Fibroblast of skin of right quadriceps (primary cell): Measurements from ENCODE around the gene CHRD.

Experiments used
- DNase-seq: peaks from one replicate; pipeline ENCODE4 v3.0.0-alpha.2; 2013

Gene CHRD

DNA sequence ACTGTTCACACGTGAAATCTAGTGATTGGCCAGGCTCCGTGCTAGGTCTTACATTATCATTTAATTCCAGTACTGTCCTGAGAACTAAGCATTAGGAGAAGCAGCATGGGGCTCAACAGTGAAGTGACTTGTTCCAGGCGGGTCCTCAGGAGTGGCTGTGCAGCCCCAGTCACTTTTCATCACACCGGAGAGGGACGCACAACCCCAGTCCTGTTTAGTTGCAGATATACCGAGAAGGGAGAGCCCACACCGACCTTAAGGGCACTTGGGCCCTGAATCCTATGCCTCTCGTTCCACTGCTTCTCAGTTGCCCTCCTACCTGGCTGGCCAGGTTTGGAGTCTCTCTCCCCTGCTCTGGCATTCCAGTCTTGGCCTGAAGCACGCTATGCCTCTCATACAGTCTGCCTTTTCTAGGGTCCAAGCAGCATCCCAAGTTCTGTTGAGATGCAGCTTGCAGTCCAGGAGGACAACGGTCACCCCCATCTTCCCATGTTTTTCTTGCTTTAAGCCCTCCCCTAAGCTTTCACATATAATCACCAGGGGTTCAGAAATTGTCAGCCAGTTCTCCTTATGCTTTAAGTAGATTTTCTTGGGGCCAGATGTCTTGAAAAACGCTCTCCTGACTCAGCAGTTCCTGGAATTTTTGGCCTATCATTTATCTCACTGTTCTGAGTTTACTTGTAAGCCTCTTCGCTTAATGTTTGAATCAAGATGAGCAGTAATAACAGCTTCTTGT, 32.4 kb upstream of the CHRD start:
- DNase-seq = no peak

DNA sequence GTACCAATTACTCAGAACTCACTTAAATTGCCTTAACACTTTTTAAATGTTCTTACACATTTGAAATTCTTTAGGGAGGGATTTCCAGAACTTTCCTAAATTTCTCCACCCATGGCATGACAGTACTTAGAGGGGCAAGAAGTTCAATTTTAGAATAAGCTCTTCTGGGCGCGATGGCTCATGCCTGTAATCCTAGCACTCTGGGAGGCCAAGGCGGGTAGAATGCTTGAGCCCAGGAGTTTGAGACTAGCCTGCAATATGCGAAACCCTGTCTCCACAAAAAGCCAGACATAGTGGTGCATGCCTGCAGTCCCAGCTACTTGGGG, 31.8 kb upstream of the CHRD start:
- no peak for DNase-seq

DNA sequence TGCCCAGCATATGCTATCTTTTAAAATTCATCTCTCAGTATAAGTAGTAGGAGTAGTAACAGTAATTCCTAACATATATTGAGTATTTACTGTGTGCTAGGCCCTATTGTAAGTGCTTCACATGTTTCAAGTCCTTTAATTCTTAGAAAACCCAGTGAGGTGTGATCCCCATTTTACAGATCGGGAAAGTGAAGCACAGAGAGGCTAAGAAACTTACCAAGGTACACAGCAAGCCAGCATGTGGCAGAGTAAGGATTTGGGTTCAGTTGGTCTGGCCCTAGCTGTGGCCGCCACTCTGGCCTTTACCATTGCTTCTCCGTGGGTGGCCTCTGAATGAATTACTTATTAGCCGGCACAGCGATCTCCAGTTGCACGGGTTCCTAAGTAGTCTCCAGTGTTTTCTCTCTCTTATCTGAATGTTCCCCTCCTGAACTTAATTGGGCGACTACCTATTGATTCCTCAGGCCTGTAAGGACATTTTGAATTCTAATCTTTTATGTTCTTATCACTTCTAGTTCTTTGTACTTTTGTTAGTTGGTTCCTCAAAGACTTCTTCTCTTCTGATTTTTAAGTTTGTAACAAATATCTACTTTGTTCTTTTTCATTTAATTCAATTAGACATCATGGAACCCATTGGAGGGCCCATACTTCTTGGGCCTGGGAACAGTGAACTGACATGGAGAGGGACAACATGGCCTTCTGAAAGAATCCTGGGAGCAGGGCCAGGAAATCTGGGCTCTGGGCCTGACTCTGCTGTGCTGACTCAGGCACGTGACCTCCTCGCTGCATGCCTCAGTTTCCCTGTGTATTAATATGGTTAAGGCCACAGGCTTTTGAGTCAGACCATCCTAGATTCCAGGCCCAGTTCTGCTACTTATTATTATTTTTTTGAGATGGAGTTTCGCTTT, 30.0 kb upstream of the CHRD start:
- no peak for DNase-seq

DNA sequence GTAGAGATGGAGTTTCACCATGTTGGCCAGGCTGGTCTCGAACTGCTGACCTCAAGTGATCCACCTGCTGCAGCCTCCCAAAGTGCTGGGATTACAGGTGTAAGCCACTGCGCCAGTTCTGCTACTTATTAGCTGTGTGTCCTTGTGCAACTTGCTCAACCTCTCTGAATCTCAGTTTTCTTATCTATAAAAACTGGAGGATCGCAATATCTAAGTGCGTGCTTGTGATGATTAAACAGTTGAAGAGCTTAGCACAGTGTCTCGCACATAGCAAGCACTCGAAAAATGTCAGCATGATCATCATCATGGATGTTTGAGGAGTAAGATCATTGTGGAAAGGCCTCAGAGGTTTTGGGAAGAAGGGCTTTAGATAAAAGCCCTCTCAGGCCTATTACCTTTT, 29.2 kb upstream of the CHRD start:
- DNase-seq = no peak

DNA sequence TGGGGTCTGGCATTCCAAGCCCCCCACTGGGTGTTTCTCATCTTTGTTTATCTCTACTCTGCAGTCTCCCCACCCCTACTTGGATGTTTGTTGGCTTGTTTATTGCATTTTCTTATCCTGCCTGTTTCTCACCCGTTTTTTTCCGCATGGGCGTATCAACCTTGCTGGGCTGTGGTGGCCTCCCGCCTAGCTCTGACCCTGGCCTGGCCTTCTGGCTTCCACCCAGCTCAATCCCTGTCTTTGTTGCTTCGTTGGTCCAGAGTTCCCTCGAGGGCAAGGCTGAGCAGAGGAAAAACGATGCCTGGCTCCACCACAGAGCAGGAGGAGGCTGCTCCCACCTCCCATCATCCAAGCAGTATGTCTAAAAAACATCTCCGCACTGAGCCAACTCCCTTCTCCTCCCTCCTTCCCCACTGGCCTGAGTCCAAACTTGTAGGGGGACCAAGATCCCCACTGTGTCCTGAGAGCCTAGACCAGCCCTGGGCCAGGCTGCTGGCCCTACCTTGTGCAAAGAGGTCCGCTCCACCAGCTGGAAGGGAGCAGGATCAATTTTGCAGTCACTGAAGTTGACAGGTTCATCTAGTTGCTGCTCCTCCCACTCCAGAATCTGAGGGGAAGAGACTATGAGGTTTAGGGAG, 28.2 kb upstream of the CHRD start:
- DNase-seq = no peak

DNA sequence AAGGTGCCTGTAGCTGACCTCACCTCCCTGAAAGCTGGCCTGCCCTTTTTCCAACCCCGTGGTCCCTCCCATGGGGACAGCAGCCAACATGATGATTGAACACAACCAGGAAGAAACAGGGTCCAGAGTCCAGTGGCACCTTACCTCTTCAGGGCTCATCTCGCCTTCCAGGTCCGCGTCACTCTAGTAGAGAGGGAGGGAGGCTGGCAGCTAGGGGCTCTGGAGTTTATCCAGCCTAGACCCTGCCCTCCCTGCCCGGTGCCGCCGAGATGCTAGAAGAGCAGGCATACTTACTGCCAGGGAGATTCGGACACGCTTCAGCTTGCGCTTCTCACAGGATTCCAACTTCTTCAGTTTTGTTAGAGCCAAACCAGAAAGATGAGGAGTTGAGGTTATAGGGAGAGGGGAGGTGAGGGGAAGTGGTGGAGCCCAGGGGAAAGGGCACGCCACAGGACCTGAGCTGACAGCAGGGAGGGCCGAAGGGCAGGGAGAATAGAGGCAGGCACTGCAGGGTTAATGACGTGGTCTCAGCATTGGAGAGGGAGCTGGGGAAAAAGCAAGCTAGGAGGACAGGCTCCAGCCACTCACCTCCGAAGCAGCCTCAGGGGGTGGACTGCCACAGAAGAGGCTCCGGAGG, 27.6 kb upstream of the CHRD start:
- DNase-seq = no peak

DNA sequence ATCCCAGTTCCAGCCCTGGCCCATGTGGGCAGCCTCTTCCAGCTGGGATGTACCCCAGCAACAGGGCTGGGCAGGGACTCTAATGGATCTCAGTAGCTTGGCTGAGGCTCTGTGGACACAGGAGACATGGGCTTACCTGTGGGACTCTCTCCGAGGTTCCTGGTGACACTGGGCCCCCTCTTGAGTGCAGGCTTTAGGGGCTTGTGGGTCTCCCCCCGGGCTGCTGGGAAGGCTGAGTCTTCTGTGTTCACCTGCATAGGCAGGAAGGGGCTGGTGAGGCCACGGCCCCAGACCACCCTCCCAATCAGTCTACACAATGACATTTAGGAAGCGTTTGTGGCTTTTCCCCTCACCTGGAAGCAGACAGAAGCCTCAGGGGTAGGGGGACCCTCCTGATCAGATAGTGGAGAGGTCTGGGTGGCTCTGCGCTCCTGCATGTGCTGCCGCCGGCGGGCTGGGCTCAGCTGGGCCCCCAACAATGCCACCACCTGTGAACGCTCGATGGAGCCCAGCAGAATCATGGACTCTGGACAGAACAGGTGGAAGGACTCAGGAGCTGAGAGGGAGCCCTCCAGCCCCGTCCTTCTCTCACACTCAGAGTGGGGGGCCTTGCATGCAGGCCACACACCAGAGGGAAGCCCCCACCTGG, 26.8 kb upstream of the CHRD start:
- no peak for DNase-seq

DNA sequence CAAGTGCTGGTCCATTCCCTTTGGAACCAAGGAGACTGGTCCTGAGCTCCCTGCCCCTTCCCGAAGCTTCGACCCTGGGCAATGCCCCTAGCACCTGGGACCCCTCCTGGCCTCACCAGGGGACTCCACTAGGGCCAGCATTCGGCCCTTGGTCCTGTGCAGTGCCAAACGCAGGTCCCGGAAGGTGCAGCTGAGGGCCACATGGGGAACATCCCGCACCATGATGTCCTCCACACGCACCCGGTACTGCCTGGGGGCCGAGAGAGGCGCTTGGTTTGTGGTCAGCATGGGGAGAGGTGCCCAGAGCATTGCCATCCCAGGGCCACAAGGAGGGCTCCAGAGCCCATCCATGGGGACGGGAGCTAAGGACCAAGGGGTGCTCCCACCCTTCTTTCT, 26.3 kb upstream of the CHRD start:
- no peak for DNase-seq

DNA sequence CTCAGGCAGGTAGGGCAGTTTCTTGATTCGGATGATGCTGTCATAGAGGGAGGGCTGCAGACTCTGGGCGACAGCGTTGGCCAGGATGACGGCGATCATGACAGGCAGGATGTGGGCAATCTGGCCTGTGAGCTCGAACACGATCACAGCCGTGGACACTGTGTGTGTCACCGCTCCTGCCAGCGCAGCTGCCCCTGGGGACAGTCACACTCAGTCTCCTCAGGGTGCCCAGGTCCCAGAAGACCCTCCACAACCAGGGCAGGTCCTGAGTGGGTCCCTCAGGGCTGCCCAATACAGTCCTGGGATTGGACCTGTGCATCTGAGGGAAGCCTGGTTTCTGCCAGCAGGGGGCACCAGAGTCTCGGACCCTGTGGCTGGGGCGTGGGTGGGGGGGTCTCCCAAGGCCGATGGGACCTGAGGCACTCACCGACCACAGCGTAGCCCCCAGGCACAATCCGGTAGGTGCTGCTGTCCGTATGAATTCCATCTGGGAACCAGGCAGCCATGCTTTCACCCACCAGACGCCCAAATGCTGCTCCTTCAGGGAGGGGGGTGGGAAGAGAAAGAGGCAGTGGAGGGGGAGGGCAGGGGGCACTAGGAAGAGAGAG, 25.6 kb upstream of the CHRD start:
- DNase-seq = no peak

DNA sequence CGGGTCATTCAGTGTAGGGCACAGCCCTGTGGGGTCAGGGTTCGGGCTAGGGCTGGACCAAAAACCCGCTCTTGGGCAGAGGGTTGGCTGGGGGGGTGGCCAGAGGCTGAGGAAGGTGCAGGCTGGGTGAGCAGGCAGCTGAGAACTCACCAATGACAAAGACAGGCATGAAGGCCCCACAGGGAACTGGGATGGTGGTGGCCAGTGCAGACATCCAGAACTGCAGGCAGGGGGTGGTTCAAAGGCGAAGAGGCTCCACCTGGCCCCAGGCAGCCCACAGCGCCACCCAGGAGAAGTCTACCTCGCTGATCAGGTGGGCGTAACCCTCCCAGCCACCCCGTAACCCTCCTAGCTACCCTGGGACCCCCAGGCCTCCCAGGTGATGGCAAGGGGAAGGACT, 25.1 kb upstream of the CHRD start:
- no peak for DNase-seq

DNA sequence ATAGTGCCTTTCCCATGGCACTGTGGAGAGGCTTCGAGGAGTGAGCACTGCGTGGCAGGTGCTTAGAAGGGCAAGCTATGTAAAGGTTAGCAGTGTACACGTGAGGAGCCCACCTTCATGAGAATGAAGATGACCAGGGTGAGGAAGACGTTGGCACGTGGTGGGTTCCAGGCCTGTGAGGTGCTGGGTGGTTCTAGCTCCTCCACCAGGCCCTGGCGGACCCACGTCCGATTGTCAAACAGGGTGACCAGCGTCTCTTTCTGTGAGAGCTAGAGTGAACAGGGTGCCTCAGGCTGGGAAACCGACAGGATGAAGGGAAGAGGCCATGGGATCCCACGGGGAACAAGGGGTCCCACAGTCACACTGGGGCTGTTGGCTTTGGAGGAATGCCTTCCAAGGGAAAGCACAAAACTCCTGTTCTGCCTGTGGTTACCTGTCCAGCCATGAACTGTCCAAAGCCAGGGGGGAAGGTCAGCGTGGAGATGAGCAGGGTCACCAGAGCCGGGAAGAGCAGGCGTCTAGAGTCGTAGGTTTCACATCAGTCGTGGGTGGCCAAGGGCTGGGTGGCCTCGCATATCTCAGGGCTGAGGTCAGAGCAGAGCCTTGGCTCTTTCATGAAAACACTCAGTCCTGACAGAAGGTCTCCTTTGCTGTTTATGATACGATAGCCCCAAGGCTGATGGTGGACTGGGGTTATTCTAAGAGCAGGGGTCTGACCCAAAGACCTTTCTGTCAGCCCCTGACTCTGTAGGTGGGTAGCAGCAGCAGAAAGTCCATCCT, 24.4 kb upstream of the CHRD start:
- DNase-seq = no peak

DNA sequence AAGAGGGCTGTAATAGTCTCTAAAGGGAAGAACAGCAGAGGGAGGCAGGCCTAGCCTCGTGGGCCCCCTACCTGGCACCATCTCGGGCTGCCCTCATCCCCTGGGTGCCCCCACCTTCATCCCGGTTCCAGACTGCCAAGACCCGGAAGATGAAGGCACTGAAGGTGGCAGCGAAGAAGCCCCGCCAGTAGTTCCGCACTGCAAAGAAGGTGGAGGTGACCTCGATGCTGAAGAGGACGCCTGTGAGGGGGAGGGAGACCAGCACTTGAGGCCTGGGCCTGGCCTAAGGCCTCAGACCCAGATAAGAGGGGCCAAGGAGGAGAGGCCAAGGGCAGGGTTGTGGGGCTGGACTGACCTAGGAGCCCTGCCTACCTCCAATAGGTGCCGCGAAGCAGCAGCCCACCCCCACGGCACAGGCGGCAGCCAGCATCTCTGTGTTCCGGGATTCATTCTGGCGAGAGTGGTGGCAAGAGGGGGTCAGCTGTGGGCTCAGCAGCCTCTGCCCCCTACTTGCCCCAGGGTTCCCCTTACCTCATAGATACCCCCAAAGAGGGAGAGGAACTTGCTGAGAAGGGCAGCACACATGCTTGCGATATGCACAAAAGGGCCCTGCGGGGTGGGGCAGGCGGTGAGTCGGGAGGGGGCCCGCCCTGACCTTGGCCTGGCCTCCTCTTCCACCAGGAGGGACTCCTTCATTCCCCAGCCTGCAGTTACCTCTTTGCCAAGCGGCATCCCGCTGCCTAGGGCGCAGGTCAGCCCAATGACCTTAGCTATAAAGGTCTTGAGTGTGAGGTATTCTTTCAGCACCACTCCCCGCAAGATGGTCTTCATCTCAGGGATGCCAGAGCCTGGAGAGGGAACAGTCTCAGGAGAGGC, 22.4 kb upstream of the CHRD start:
- DNase-seq = no peak

DNA sequence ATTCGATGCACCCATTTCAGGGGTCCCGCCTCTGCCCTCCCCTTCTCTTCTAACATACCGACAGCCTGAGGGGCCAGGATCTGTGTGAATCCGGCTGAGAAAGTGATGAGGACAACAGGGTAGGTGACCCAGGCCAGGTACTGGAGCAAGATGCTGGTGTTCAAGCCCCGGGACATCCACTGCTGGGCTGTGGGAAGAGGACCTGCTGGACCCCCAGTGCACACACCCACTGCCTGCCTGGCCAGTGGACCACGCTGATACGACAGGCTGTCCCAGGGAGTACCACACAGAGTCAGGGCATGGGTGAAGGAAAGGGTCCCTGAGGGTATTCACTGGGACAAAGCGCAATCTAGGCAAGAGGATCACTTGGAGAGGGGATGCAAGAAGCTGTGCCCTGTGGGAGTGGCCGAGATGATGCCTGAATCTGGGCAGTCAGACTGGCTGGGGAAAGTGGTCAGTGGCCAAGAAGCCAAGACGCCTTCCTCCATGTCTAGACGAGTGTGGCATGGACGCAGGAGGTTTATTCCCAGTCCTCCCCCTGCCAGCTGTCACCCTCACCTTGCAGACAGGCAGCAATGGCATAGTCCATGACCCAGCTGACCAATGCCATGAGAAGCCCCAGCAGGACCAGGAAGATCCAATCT, 21.6 kb upstream of the CHRD start:
- DNase-seq = no peak

DNA sequence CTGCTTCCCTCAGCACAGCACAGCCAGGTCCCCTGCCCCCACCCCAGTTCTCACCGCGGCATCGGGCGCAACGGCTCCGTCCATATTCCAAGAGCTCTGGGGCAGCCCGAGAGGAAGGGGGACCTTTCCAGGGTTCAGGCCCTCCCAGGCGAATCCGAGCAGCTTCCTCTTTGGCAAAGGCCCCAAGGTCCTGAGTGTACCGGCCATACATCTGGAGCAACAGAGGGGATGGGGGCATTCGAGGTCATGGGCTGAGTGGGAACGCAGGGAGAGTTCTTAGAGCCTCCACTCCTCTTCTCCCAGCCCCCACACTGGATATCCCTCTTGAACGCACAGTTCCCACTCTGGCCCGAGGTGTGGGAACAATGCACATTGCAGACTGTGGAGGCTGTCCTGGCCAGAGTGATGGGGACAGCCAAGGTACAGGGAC, 20.9 kb upstream of the CHRD start:
- DNase-seq = no peak

DNA sequence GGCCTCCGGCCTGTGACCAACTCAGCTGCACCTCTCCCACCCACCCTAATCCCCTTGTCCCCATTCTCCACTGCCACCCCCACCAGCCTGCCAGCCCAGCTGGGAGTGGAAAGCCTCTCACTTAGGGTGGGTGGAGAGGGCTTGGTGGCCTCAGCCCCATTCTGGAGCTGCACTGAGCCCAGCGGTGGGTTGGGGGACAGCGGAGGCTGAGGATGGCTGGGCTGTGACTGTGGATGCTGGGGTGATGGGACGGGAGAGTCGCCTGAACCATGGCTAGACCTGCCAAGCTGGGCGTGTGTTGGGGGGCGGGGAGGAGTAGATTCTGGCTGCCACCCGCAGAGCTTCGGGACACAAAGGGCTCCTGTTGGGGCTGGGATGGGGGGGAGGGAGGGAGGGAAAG, 20.2 kb upstream of the CHRD start:
- DNase-seq = no peak

DNA sequence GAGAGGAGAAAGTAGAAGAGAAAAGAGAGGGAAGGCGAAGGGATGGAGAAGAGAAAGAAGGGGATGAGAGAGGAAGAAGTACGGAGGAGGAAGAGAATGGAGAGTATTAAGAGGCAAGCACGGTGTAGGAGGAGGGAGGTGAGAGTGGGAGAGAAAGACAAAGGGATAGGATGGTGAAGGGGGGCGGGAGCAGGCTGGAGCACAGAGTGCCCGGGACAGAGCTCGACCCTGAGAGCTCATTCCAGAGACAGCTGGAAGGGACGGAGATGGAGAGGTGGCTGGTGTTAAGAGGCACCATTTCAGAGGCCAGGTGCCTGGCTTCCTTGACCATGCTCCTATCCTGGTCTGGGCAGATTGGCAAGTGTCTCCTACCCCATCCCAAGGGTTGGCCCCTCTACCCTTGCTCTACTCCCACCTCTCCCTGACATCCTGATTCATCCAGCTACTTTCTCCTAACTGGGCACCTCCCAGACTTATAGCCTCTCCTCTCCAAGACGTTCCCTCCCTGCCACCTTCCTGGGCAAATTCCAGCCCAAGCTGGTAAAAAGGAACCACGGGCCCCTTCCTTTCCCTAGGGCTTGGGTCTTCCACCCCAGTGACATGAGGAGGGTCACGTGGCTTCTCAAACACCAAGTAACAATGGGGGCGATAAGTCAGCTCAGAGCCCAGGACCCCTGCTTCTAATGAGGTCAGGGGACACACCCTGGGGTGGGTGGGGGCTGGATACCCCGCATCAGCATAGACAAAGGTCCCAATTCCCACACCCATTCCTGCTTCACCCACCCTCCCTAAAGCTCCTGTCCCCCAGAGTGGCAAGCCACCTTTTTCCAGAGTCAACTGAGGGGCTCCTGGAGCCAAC, 19.6 kb upstream of the CHRD start:
- no peak for DNase-seq

DNA sequence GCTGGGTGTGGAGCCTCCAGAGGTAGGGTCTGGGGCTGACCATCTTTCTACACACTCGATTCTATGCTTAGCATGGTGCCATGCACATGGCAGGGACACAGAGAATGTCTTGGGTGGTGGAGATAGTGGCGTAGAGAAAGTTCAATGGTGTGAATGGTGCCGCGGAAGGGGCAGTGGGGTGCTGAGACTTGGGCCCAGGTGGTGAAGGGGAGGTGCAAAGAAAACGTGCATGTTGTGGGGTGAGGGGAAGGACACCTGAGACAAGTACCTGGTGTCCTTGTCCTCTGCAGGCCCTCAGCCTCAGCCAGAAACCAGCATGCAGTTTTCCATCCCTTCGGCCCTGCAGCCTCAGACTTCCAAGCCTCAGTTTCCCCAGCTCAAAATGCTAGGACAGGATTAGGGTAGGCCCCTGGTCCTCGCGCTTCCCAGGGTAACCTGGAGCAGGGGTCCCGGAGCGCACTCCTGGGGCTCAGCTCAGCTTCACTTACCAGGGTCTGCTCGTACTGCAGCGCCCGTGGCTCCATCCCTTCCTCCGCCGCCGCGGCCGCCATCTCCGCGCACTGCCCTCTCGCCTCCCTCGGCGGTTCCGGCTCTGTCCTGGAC, 18.8 kb upstream of the CHRD start:
- DNase-seq = no peak

DNA sequence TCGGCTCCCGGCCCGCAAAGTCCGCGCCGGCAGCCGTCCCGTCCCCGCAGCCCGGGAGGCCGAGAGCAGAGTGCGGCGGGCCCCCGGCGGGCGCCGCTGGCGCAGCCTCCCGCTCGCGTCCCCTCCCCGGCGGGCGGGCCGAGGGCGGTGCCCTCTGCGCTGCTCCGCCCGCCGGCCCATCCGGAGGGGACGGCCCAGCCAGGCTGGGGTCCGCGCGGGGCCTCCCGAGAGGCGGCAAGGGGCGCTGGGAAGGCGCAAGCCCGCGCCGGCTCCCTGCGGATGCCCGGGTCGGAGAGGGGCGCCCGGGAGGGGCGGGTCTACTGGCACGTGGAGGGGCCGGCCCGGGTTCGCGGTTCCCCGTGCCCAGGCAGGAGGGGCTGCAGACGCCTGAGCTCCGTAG, 18.3 kb upstream of the CHRD start, which contains the start of the genes CLCN2 and POLR2H:
TSS of gene CLCN2 (minus strand) at position 74 of the 400 bp plus-strand sequence. CDS start 126 bp downstream, outside the sequence.
TSS of gene POLR2H (plus strand) at position 179 of the 400 bp plus-strand sequence. CDS start 1,783 bp downstream, outside the sequence.
- DNase-seq = peak; percentile 57
